ENCODE measurements around the gene CLEC4D. TPM values are rescaled to one million over a fixed set of nuclear protein-coding genes. Genes with fewer than 3 reads are reported as not detected.
A peak's percentile ranks its signal among the peaks of the same experiment; 100 is the strongest.

Gene CLEC4D
- total RNA-seq, 2 donors from 2014 or later: 0.63 TPM; not detected in 1

- H3K9me3 ChIP-seq: no peaks in the 10 kb centered on the region
- H3K27me3 ChIP-seq (replicated peaks; ENCODE audit: insufficient read depth): no peaks in the 10 kb centered on the region
- no peak overlapping the region for H3K27ac ChIP-seq
- H3K4me3 ChIP-seq: no peak overlapping the region
- H3K4me1 ChIP-seq (ENCODE audit: control insufficient read depth in 1 of 2, low read depth in 2 of 2): no peaks in the 10 kb centered on the region
- no peaks in the 10 kb centered on the region for H3K36me3 ChIP-seq
- ATAC-seq (ENCODE audit: insufficient number of reproducible peaks, low FRiP score, low read depth): no peak
- DNase-seq (ENCODE audit: low spot score): no peak
- no peak for TF ChIP-seq CTCF (IDR thresholded peaks at IDR 0.05)
Measured at GRCh38 chr12:8541562-8541961, 28.3 kb downstream of the CLEC4D start.

- ATAC-seq (ENCODE audit: insufficient number of reproducible peaks, low FRiP score, low read depth) (peak; percentile 60), DNase-seq (ENCODE audit: low spot score) (no peak)
- H3K36me3 ChIP-seq: no peaks in the 10 kb centered on the region
- peak overlapping the region; percentile 7 for H3K4me3 ChIP-seq
- H3K9me3 ChIP-seq: no peaks in the 10 kb centered on the region
- H3K27ac ChIP-seq: no peak overlapping the region
- no peaks in the 10 kb centered on the region for H3K27me3 ChIP-seq (replicated peaks; ENCODE audit: insufficient read depth)
- no peaks in the 10 kb centered on the region for H3K4me1 ChIP-seq (ENCODE audit: control insufficient read depth in 1 of 2, low read depth in 2 of 2)
- TF ChIP-seq CTCF (IDR thresholded peaks at IDR 0.05): peak; percentile 93
Measured at GRCh38 chr12:8544295-8544694, 31.0 kb downstream of the CLEC4D start.

GRCh38 chr12:8546591-8546990 lies 33.3 kb downstream of the CLEC4D start:
- DNase-seq (ENCODE audit: low spot score): no peak
- Histone ChIP-seq H3K4me1 (ENCODE audit: control insufficient read depth in 1 of 2, low read depth in 2 of 2) (no peaks in the 10 kb centered on the region), H3K9me3 (no peaks in the 10 kb centered on the region), H3K36me3 (no peaks in the 10 kb centered on the region), H3K27ac (no peak overlapping the region), H3K27me3 (replicated peaks; ENCODE audit: insufficient read depth) (no peaks in the 10 kb centered on the region), H3K4me3 (no peak overlapping the region)
- no peak for TF ChIP-seq CTCF (IDR thresholded peaks at IDR 0.05)
- ATAC-seq (ENCODE audit: insufficient number of reproducible peaks, low FRiP score, low read depth): no peak

- ATAC-seq (ENCODE audit: insufficient number of reproducible peaks, low FRiP score, low read depth) (no peak), DNase-seq (ENCODE audit: low spot score) (no peak)
- Histone ChIP-seq H3K27ac (no peak overlapping the region), H3K9me3 (no peaks in the 10 kb centered on the region), H3K4me3 (no peak overlapping the region), H3K27me3 (replicated peaks; ENCODE audit: insufficient read depth) (no peaks in the 10 kb centered on the region), H3K36me3 (no peaks in the 10 kb centered on the region), H3K4me1 (ENCODE audit: control insufficient read depth in 1 of 2, low read depth in 2 of 2) (no peaks in the 10 kb centered on the region)
- no peak for TF ChIP-seq CTCF (IDR thresholded peaks at IDR 0.05)
Measured at GRCh38 chr12:8547645-8548044, 34.3 kb downstream of the CLEC4D start.

- Histone ChIP-seq H3K9me3 (no peaks in the 10 kb centered on the region), H3K36me3 (no peaks in the 10 kb centered on the region), H3K4me1 (ENCODE audit: control insufficient read depth in 1 of 2, low read depth in 2 of 2) (no peaks in the 10 kb centered on the region), H3K27ac (no peak overlapping the region), H3K27me3 (replicated peaks; ENCODE audit: insufficient read depth) (no peaks in the 10 kb centered on the region), H3K4me3 (no peak overlapping the region)
- no peak for TF ChIP-seq CTCF (IDR thresholded peaks at IDR 0.05)
- DNase-seq (ENCODE audit: low spot score): no peak
- no peak for ATAC-seq (ENCODE audit: insufficient number of reproducible peaks, low FRiP score, low read depth)
Measured at GRCh38 chr12:8548192-8548591, 34.9 kb downstream of the CLEC4D start.
